Measurements from ENCODE around the gene FOXA1.

Gene FOXA1

DNA sequence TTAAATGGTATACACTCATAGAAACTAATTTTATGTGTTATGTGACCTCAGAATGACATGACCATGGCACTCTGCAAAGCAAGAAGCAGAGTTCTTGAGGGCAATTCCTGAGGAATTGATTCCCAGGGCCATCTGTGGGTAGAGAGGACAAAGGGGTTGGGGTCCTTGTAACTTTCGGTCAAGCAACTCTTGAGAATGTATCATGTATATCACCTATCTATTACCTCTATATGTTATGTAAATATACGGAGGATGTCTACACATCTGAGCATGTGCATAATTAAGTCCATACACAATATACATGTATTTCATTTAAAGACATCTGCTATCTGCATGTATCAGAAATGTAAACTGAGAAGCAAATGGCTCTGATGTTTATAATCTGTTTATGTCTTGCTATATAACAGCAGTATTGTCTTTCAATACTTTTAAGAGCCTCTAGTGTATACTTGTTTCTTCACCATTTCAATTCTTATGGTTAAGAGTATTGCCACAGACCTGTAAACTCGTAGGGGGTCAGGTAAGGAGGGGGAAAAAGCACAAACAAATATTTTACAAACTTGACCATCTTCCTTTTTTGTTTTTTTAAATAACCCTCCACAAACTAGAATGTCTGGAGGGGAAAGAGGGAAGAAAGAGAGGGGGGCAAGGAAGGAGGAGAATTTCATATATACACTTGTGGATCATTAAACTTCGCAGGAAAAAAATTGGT lies 4.5 kb downstream of the FOXA1 start:
- DNase-seq (ENCODE audit: extremely low read depth in 1 of 2, low read depth in 1 of 2): no peak

DNA sequence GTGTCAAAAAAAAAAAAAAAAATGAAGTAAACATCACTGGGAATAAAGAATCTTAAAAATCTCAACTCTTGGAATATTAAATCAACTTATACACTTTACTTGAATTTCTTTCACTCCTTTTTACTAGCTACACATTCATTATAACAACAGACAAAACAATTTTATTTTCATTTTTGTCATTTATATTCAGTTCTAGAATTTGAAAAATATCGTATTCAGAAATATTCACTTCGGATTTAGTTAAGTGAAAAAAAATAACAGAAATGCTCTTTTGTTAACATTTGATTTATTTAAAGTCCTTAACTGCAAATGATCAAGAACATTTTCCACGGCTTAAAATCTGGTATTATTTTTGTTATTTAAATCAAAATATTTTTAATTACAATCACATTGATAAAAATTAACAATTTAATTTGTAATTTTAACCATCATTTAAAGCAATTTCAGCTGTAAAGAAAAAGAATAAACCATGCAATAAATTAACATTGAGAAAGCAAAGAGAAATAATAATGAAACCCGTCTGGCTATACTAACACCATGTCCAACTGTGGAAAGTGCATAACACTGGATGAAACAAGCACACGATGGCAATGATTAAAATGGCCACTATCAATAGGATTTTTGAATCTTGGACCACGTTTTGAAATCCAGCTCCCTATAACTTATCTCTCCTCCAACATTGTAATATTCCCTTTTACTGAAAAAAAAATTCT lies 5.2 kb downstream of the FOXA1 start:
- DNase-seq (ENCODE audit: extremely low read depth in 1 of 2, low read depth in 1 of 2): no peak

GRCh38 chr14:37588956-37589714 lies 5.9 kb downstream of the FOXA1 start:
- DNase-seq (ENCODE audit: extremely low read depth in 1 of 2, low read depth in 1 of 2): no peak

- no peak for DNase-seq (ENCODE audit: extremely low read depth in 1 of 2, low read depth in 1 of 2)
These were observed 6.4 kb downstream of the FOXA1 start for GRCh38 chr14:37588667-37588955.

GRCh38 chr14:37587881-37588666 lies 7.0 kb downstream of the FOXA1 start:
- DNase-seq (ENCODE audit: extremely low read depth in 1 of 2, low read depth in 1 of 2): no peak

GRCh38 chr14:37587131-37587803 lies 7.8 kb downstream of the FOXA1 start:
- DNase-seq (ENCODE audit: extremely low read depth in 1 of 2, low read depth in 1 of 2): no peak

DNA sequence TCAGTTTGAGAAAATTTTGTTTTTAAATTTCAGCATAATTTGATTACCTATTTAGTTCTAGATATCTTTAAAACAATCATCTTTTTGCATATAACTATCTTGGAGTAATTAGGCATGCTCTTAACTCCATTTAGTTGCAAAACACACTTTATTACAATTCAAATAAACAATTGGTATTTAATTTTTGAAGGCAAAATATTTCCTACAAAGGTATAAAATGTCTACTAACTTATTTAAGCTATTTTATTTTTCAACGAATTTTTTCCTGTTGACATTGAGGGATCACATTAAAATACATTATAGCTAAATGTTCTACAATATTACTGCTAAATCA lies 8.3 kb downstream of the FOXA1 start:
- no peak for DNase-seq (ENCODE audit: extremely low read depth in 1 of 2, low read depth in 1 of 2)

GRCh38 chr14:37585971-37586796 lies 8.9 kb downstream of the FOXA1 start:
- no peak for DNase-seq (ENCODE audit: extremely low read depth in 1 of 2, low read depth in 1 of 2)

DNA sequence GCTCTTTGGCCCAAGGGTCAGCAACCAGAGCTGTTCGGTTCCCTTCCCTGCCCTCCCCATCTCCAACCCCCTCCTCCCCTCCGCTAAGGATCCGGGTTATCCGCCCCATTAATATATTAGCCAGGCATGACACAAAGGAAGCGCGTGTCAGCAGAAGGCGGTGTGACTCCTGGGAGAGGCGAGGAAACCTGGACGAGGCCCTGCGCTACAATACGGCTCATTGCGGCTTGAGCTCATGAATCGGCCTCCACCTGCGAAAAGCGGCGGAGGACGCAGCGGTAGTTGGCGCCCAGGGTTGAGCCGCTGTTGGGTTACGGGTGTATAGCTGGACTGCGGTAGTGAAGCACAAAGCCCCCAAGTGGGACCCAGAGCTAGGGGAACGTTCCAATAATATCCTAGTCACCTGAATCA lies 9.9 kb downstream of the FOXA1 start:
- no peak for DNase-seq (ENCODE audit: extremely low read depth in 1 of 2, low read depth in 1 of 2)

DNA sequence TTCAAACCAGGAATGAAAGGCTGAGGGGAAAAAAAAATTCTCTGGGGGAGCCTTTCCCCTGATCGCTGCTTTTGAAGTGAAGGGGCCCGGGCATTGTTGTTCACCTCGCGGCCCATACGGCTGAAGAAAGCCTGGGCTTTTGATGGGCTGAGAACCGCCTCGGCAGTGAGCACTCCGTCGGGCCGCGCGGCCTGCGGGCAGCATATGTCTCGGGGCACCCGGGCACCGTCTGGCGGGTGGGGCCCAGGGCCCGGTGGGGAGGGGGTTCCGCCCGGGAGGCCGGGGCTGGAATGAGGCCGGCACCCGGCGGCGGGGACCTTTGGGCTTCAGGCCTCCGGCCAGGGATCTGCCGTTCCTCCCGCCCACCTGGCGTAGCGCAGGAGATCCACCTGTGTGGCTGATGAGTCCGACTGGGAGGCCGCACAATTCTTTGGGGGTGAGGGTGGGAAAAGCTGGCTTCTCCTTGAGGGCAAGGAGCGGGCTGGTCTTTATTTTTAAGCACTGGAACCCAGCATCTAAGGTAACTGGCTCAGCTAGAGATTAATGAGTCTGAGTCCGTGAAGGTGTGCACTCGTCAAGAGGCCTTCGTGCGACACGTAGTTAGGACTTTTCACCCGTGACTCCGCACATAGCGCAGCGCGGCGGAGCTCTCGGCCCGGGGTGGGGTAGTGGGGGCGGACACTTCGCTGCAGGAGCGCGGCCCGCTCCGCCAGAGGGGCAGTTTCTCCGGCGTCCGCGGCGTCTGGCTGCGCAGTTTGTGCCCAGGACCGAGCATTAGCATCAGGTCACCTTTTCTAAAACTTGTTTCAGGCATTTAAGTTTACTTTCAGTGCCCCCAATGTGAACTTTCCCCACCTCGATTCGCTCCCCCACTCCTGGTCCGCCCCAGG lies 10.6 kb downstream of the FOXA1 start:
- DNase-seq (ENCODE audit: extremely low read depth in 1 of 2, low read depth in 1 of 2): no peak

DNA sequence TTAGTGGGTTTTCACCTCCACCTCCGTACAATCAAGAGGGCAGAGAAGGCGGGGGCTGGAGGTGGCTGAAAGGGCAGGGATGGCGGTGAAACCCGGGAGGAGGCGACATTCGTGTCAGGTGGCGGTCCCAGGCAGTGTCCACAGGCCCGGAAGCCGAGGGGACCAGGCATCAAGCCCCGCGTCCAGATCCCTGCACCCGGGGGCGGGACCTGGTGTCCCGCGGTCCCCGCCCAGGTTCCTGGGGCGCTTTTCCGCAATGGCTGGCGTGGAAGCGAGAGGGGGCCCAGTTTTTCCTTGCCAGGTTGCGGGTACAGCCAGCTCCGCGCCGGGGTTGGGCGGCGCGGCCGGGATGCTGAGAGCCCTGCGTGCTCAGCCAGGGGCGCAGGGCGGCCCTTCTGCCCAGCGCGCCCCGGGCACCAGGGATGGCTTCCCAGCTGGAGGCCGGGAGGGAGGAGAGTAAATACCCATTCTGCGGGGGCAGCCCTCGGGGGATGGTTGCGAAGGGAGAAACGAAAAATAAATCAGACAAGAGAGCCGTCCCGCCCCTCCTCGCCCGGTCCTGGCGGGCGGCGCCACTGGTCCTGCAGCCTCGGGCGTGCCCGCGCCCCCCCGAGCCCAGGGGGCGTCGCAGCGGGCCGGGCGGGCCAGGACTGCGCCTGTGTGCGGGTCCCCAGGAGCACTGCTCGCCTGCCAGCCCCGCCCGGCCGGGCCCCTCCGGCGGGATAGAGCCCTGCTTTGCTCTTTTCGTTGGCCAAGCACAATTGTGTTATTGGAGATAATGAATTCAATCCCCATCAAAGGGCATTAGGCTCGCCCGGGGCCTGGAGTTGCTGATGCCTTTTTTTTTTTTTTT lies 11.5 kb downstream of the FOXA1 start:
- no peak for DNase-seq (ENCODE audit: extremely low read depth in 1 of 2, low read depth in 1 of 2)

- no peak for DNase-seq (ENCODE audit: extremely low read depth in 1 of 2, low read depth in 1 of 2)
These were observed 14.9 kb downstream of the FOXA1 start for GRCh38 chr14:37580146-37580545.

GRCh38 chr14:37579274-37579673 lies 15.8 kb downstream of the FOXA1 start:
- no peak for DNase-seq (ENCODE audit: extremely low read depth in 1 of 2, low read depth in 1 of 2)

DNA sequence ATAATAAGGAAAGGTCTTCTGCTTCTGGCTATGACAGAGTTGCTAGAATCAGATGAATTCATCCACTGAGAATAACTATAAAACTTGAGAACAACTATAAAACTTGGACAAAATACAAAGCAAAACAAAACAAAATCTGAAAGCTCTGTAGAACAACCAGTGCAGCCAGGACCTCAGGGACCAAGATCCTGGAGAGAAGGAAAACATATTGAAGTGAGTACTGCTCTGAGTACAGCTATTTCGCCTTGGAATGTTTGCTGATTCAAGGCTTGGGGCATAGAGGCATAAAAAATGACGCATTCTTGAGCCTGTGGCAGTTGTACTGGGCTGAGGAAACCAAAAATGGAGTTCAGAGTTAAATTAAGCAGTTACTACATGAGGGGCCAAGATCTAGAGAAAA lies 21.7 kb downstream of the FOXA1 start:
- DNase-seq (ENCODE audit: extremely low read depth in 1 of 2, low read depth in 1 of 2): no peak

DNA sequence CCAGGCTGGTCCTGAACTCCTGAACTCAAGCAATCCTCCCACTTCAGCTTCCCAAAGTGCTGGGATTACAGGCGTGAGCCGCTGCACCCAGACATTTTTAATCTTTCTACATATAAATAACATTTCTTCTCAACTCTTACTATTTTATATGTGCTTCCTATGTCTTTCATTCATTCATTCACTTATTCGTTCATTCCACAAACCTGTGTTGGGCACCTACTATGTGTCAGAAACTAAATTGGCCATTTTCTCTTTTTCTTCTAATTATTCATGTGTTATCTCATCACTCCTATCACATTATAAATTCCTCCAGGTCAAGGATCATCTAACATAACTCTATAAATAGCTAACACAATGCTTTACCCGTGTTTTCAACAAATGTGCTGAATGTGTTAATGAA lies 23.7 kb downstream of the FOXA1 start:
- DNase-seq (ENCODE audit: extremely low read depth in 1 of 2, low read depth in 1 of 2): no peak

GRCh38 chr14:37569729-37570128 lies 25.3 kb downstream of the FOXA1 start:
- no peak for DNase-seq (ENCODE audit: extremely low read depth in 1 of 2, low read depth in 1 of 2)

- no peak for DNase-seq (ENCODE audit: extremely low read depth in 1 of 2, low read depth in 1 of 2)
These were observed 28.2 kb downstream of the FOXA1 start for GRCh38 chr14:37566811-37567371.

DNA sequence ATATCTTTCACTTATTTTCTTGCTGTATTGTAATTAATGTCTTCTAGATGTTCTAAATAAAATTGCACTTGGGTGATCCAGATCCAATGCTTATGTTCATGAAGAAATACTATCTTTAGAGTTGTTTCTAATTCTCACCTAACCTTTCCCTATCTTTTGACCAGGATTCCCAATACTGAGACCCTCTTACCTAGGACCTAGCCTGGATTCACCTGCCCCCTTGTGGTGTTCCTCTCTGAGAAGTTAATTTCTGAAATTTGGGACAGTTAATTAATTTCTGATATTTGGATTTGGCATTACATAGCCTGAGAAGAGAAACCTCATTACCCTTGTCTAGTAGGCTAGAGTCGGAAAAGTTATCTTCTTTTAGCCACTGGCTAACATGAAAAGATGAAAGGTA lies 29.5 kb downstream of the FOXA1 start:
- DNase-seq (ENCODE audit: extremely low read depth in 1 of 2, low read depth in 1 of 2): no peak
